Tibial nerve (tissue), 4 donors: ENCODE results near the gene WBP1.

Source experiments
- EP300 ChIP-seq, 2 donors: sonication (generic); formaldehyde crosslinking; IDR thresholded peaks; one replicate each; pipeline ENCODE4 v1.6.1; 2017; ENCODE audit warnings: antibody characterized with exemption in 2 of 2, mild to moderate bottlenecking in 1 of 2
- TF ChIP-seq, protein P1 (sequence below), 5 experiments: fragments of 200-600 bp in 3 of 5; fragments of 450-650 bp in 2 of 5; sonication (generic) in 3 of 5; IDR thresholded peaks; one replicate each; pipeline ENCODE4 v1.5.1; 2016 to 2019; ENCODE audit warnings: antibody characterized with exemption in 5 of 5, mild to moderate bottlenecking in 3 of 5, moderate library complexity in 2 of 5

GRCh38 chr2:74424139-74424992, 33.9 kb upstream of the WBP1 start:
- TF ChIP-seq, protein P1, sequence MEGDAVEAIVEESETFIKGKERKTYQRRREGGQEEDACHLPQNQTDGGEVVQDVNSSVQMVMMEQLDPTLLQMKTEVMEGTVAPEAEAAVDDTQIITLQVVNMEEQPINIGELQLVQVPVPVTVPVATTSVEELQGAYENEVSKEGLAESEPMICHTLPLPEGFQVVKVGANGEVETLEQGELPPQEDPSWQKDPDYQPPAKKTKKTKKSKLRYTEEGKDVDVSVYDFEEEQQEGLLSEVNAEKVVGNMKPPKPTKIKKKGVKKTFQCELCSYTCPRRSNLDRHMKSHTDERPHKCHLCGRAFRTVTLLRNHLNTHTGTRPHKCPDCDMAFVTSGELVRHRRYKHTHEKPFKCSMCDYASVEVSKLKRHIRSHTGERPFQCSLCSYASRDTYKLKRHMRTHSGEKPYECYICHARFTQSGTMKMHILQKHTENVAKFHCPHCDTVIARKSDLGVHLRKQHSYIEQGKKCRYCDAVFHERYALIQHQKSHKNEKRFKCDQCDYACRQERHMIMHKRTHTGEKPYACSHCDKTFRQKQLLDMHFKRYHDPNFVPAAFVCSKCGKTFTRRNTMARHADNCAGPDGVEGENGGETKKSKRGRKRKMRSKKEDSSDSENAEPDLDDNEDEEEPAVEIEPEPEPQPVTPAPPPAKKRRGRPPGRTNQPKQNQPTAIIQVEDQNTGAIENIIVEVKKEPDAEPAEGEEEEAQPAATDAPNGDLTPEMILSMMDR (IDR thresholded peaks at IDR 0.05) = no peak
- no peak for TF ChIP-seq EP300 (IDR thresholded peaks at IDR 0.05)
